Mesenchymal stem cell (in vitro differentiated cells and primary cell): ENCODE results near the gene PTPRG.

Source experiments
- DNase-seq: peaks from one replicate; pipeline ENCODE4 v3.0.0-alpha.2; 2013
- H2AFZ ChIP-seq: one replicate; pipeline ENCODE4 v1.6.1; 2013; ENCODE audit warnings: low read depth, mild to moderate bottlenecking, control low read depth, inconsistent platforms, low read length, moderate library complexity
- H2AK5ac ChIP-seq: 2 replicates; pipeline ENCODE4 v1.6.1; 2013; ENCODE audit warnings: low read length, moderate library complexity, mild to moderate bottlenecking, inconsistent platforms; ENCODE audit not compliant: severe bottlenecking
- H2BK120ac ChIP-seq: one replicate; pipeline ENCODE4 v1.6.1; 2013; ENCODE audit warnings: low read depth, mild to moderate bottlenecking, inconsistent platforms, low read length, moderate library complexity
- H2BK12ac ChIP-seq, 2 experiments: one replicate each; pipeline ENCODE4 v1.6.1; 2013; ENCODE audit warnings: inconsistent platforms in 2 of 2, low read length in 2 of 2, mild to moderate bottlenecking in 2 of 2, moderate library complexity in 2 of 2, control low read depth in 1 of 2
- H2BK15ac ChIP-seq: one replicate; pipeline ENCODE4 v1.6.1; 2013; ENCODE audit warnings: mild to moderate bottlenecking, low read depth, inconsistent platforms; ENCODE audit not compliant: poor library complexity, severe bottlenecking
- H2BK5ac ChIP-seq: 2 replicates; pipeline ENCODE4 v1.6.1; 2013; ENCODE audit warnings: low read depth, mild to moderate bottlenecking, low read length, control low read depth, inconsistent platforms; ENCODE audit not compliant: poor library complexity, severe bottlenecking
- H3K14ac ChIP-seq, 2 experiments: one replicate each; pipeline ENCODE4 v1.6.1; 2013; ENCODE audit warnings: inconsistent platforms in 2 of 2, low read length in 2 of 2, control low read depth in 1 of 2, mild to moderate bottlenecking in 1 of 2, moderate library complexity in 1 of 2
- H3K18ac ChIP-seq, 2 experiments: one replicate each; pipeline ENCODE4 v1.6.1; 2013; ENCODE audit warnings: inconsistent platforms in 2 of 2, low read length in 2 of 2, control low read depth in 1 of 2, low read depth in 1 of 2, mild to moderate bottlenecking in 1 of 2
- H3K23ac ChIP-seq, 2 experiments: one replicate each; pipeline ENCODE4 v1.6.1; 2013; ENCODE audit warnings: inconsistent platforms in 2 of 2, low read length in 2 of 2, mild to moderate bottlenecking in 2 of 2, moderate library complexity in 2 of 2, control low read depth in 1 of 2
- H3K27ac ChIP-seq: 2 replicates; pipeline ENCODE4 v1.5.1; 2013; ENCODE audit warnings: mild to moderate bottlenecking, moderate library complexity, low read length, control low read depth, inconsistent platforms; ENCODE audit not compliant: poor library complexity, severe bottlenecking
- H3K27me3 ChIP-seq, 2 experiments: 2 replicates each; pipeline versions ENCODE4 v1.6.1 to v1.7.0; 2013; ENCODE audit warnings: low read length in 2 of 2, mild to moderate bottlenecking in 2 of 2, moderate library complexity in 2 of 2, control low read depth in 1 of 2, inconsistent platforms in 1 of 2; ENCODE audit not compliant: control insufficient read depth in 1 of 2, insufficient read depth in 1 of 2
- H3K36me3 ChIP-seq, 2 experiments: 2 replicates each; pipeline versions ENCODE4 v1.6.1 to v1.7.0; 2013; ENCODE audit warnings: low read length in 2 of 2, control low read depth in 1 of 2, inconsistent platforms in 1 of 2, low read depth in 1 of 2, mild to moderate bottlenecking in 1 of 2; ENCODE audit not compliant: insufficient read depth in 2 of 2, control insufficient read depth in 1 of 2
- H3K4ac ChIP-seq, 2 experiments: one replicate each; pipeline ENCODE4 v1.6.1; 2013; ENCODE audit warnings: inconsistent platforms in 2 of 2, low read length in 2 of 2, mild to moderate bottlenecking in 2 of 2, moderate library complexity in 2 of 2, control low read depth in 1 of 2, low read depth in 1 of 2
- H3K4me1 ChIP-seq: 2 replicates; pipeline ENCODE4 v1.6.1; 2013; ENCODE audit warnings: low read depth, low read length, control low read depth; ENCODE audit not compliant: control insufficient read depth, insufficient read depth
- H3K4me2 ChIP-seq: 2 replicates; pipeline ENCODE4 v1.6.1; 2013; ENCODE audit warnings: low read length, mild to moderate bottlenecking, inconsistent platforms; ENCODE audit not compliant: poor library complexity, severe bottlenecking
- H3K4me3 ChIP-seq, 2 experiments: 2 replicates each; pipeline versions ENCODE4 v1.5.1 to v1.7.0; 2013; ENCODE audit warnings: low read length in 2 of 2, mild to moderate bottlenecking in 2 of 2, control low read depth in 1 of 2, low read depth in 1 of 2; ENCODE audit not compliant: insufficient read depth in 1 of 2
- H3K79me1 ChIP-seq: replicated peaks from 2 replicates; pipeline ENCODE4 v1.6.1; 2013; ENCODE audit warnings: mild to moderate bottlenecking, control low read depth, low read length, inconsistent platforms; ENCODE audit not compliant: poor library complexity, severe bottlenecking
- H3K9ac ChIP-seq: 2 replicates; pipeline ENCODE4 v1.7.0; 2013; ENCODE audit warnings: mild to moderate bottlenecking, low read length, moderate library complexity
- H3K9me3 ChIP-seq: 2 replicates; pipeline ENCODE4 v1.7.0; 2013; ENCODE audit warnings: mild to moderate bottlenecking, low read length; ENCODE audit not compliant: control insufficient read depth
- H4K8ac ChIP-seq: one replicate; pipeline ENCODE4 v1.6.1; 2013; ENCODE audit warnings: inconsistent platforms, mild to moderate bottlenecking, low read length, moderate library complexity
- H4K91ac ChIP-seq: one replicate; pipeline ENCODE4 v1.6.1; 2013; ENCODE audit warnings: mild to moderate bottlenecking, low read length, inconsistent platforms
- WGBS: methylation state at CpG from one replicate; pipeline ENCODE4 v1.1.7; 2013; ENCODE audit warnings: mixed read lengths; 5-methylcytosine and 5-hydroxymethylcytosine counted together

The PTPRG gene

DNA sequence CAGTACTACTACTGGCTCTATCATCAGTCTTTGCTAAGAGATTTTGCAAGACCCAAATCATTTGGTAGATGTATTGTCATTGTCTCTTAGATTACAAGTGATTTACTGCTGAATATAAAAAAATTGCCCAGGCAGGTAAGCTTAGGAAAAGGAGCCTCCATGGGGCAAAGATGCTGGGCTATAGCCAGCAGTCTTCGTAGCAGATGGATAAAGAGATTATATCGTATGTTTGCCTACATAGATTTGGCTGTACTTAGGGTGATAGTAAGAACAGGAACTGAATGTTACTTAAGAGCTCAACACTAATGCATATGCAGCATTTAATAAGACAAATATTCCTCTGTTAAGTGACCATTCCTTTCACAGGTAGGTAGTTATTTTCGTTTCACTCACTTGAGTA, 48.9 kb downstream of the PTPRG start:
- Histone ChIP-seq H3K4me1 (peaks cover 15% of the 10 kb centered on the region), H3K14ac (no peak overlapping the region), H3K4me3 (no peak overlapping the region), H2BK12ac (no peak overlapping the region), H2BK15ac (no peak overlapping the region), H3K23ac (no peak overlapping the region), H3K4ac (no peak overlapping the region), H3K36me3 (peaks cover 8 to 17% of the 10 kb centered on the region in 2 experiments), H3K18ac (no peak overlapping the region), H2AK5ac (no peak overlapping the region), H3K4me2 (no peak overlapping the region), H3K9me3 (no peaks in the 10 kb centered on the region), H4K91ac (no peak overlapping the region), H4K8ac (no peak overlapping the region), H3K27me3 (no peaks in the 10 kb centered on the region), H2BK120ac (no peak overlapping the region), H3K79me1 (peaks cover 44% of the 10 kb centered on the region), H3K27ac (no peak overlapping the region), H3K9ac (no peak overlapping the region), H2BK5ac (no peak overlapping the region), H2AFZ (no peak overlapping the region)
- WGBS, result 92% methylated on average over 2 of the region's 3 CpGs
- DNase-seq, result no peak

DNA sequence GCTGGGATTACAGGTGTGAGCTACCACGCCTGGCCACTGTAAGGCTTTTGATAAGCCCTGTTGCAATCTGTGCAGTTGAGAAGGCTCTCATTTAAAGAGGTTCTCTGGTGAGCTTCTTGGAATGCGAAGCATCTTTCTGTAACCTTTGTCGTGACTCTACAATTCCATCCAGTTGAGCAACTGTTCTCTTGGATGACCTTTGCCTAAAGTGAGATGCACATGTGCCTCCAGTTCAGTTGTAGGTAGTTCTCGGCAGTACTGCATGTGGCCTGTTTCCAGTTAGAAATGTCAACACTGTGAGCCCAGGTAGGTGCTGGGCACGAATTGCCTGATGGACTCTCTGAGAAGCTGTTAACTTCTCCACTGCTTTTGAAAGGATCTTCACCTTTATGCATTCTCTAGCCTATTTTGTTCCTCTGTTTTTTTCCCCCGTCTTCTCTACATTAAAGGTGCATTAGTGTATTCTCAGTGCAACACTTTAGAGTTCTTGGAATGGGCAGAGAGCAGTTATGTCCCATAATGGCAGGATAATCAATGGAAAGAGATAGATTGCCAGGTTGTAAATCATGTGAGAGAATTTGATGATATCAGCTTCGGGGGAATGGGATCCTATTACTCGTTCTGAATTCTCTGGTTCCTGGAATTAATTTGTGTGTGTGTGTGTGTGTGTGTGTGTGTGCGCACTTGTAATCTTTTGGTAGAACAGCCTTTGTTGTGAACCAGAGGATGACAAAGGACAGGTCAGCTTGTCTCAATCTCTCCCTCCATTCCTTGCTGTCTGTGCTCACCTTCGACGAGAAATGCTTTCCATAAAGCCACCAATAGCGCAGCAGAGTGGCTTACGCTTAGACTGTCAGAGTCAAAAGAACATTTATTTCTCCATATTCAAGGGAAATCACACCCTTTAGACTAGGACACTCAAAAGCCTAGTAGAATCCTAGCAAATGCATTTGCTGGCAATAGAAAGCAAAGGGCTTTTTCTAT, 51.1 kb downstream of the PTPRG start:
- no peak overlapping the region for H4K8ac ChIP-seq
- 83% methylated on average over 12 of the region's 13 CpGs for WGBS

DNA sequence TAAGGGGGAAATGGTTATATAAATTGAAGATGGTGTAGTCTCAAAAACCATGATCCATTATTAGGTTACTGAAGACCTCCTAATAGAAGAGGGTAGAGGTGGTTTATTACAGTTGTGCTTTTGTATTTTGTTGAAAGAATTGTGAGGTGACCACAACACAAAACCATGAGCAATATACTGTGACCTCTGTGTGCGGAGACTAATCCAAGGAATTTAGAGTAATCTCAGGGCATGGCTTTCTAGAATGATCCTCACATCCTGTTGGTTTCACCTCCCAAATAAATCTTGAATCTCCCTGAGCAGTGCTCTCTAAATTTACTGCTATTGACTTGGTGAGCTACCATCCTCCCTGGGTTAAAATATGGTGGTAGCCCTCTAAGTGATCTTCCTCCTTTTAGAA, 52.3 kb downstream of the PTPRG start:
- H3K4me1 ChIP-seq, result peaks cover 9% of the 10 kb centered on the region
- no peak overlapping the region for H3K4me3 ChIP-seq
- no peak overlapping the region for H3K14ac ChIP-seq
- no peak overlapping the region for H2BK12ac ChIP-seq
- H2AK5ac ChIP-seq, result peak overlapping the region; percentile 83
- DNase-seq, result no peak
- no peak overlapping the region for H2BK120ac ChIP-seq
- no peak overlapping the region for H3K18ac ChIP-seq
- WGBS, result 100% methylated on average over 1 of the region's 1 CpG
- no peak overlapping the region for H2AFZ ChIP-seq
- no peak overlapping the region for H2BK15ac ChIP-seq
- no peaks in the 10 kb centered on the region for H3K9me3 ChIP-seq
- no peak overlapping the region for H3K4ac ChIP-seq
- H4K91ac ChIP-seq, result no peak overlapping the region
- no peak overlapping the region for H3K23ac ChIP-seq
- H3K36me3 ChIP-seq, result peaks cover 0 to 6% of the 10 kb centered on the region in 2 experiments
- H3K27me3 ChIP-seq, result no peaks in the 10 kb centered on the region
- H3K4me2 ChIP-seq, result no peak overlapping the region
- no peak overlapping the region for H3K9ac ChIP-seq
- no peak overlapping the region for H4K8ac ChIP-seq
- no peak overlapping the region for H2BK5ac ChIP-seq
- H3K79me1 ChIP-seq, result peaks cover 41% of the 10 kb centered on the region
- no peak overlapping the region for H3K27ac ChIP-seq

More for the DNA sequence above, 51.1 kb downstream of the PTPRG start:
- H3K27ac ChIP-seq, result peak overlapping the region; percentile 16
- peaks cover 13% of the 10 kb centered on the region for H3K4me1 ChIP-seq
- H3K23ac ChIP-seq, result no peak overlapping the region
- no peak overlapping the region for H2BK12ac ChIP-seq
- no peak overlapping the region for H3K4me2 ChIP-seq
- peaks cover 0 to 6% of the 10 kb centered on the region in 2 experiments for H3K36me3 ChIP-seq
- no peak for DNase-seq
- no peak overlapping the region for H3K18ac ChIP-seq
- no peak overlapping the region for H2BK5ac ChIP-seq
- H3K4ac ChIP-seq, result no peak overlapping the region
- H2AK5ac ChIP-seq, result peak overlapping the region; percentile 86
- no peak overlapping the region for H4K91ac ChIP-seq
- no peak overlapping the region for H2AFZ ChIP-seq
- no peak overlapping the region for H2BK120ac ChIP-seq
- no peaks in the 10 kb centered on the region for H3K27me3 ChIP-seq
- peaks cover 48% of the 10 kb centered on the region for H3K79me1 ChIP-seq
- H3K9me3 ChIP-seq, result no peaks in the 10 kb centered on the region
- H3K14ac ChIP-seq, result no peak overlapping the region
- no peak overlapping the region for H3K4me3 ChIP-seq
- no peak overlapping the region for H2BK15ac ChIP-seq
- H3K9ac ChIP-seq, result no peak overlapping the region

DNA sequence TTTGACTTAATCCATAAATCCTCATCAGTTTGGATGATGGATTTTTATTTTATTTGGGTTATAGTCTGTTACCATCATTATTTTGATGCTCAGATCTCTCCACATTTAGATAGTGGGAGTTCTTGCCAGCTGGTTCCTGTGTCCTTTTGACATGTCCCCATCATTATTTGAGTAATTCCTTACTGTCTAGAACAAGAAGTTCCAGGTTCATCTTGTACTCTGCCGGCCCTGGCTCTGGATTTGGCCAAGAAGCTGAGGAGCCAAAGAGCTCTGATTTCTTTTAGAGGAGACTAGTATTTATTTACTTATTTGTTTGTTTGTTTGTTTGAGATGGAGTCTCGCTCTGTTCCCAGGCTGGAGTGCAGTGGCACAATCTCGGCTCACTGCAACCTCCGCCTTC, 54.3 kb downstream of the PTPRG start:
- H2BK15ac ChIP-seq, result no peak overlapping the region
- no peak overlapping the region for H2BK120ac ChIP-seq
- H3K9me3 ChIP-seq, result no peaks in the 10 kb centered on the region
- H3K36me3 ChIP-seq, result peaks cover 0 to 6% of the 10 kb centered on the region in 2 experiments
- peaks cover 9% of the 10 kb centered on the region for H3K4me1 ChIP-seq
- H2BK5ac ChIP-seq, result no peak overlapping the region
- no peaks in the 10 kb centered on the region for H3K27me3 ChIP-seq
- H3K14ac ChIP-seq, result no peak overlapping the region
- H4K91ac ChIP-seq, result no peak overlapping the region
- H3K4me2 ChIP-seq, result no peak overlapping the region
- DNase-seq, result no peak
- 97% methylated on average over 4 of the region's 4 CpGs for WGBS
- H3K18ac ChIP-seq, result no peak overlapping the region
- H2AFZ ChIP-seq, result no peak overlapping the region
- peaks cover 51% of the 10 kb centered on the region for H3K79me1 ChIP-seq
- H3K23ac ChIP-seq, result no peak overlapping the region
- no peak overlapping the region for H3K27ac ChIP-seq
- H3K4me3 ChIP-seq, result no peak overlapping the region
- H4K8ac ChIP-seq, result no peak overlapping the region
- no peak overlapping the region for H2AK5ac ChIP-seq
- no peak overlapping the region for H3K4ac ChIP-seq
- no peak overlapping the region for H2BK12ac ChIP-seq
- H3K9ac ChIP-seq, result no peak overlapping the region
